Measurements from ENCODE around the gene SNORC. TPM values are rescaled to one million over a fixed set of nuclear protein-coding genes. Genes with fewer than 3 reads are reported as not detected.

SNORC gene
- total RNA-seq, 1 donor from 2014 or later = 0.53 TPM

DNA sequence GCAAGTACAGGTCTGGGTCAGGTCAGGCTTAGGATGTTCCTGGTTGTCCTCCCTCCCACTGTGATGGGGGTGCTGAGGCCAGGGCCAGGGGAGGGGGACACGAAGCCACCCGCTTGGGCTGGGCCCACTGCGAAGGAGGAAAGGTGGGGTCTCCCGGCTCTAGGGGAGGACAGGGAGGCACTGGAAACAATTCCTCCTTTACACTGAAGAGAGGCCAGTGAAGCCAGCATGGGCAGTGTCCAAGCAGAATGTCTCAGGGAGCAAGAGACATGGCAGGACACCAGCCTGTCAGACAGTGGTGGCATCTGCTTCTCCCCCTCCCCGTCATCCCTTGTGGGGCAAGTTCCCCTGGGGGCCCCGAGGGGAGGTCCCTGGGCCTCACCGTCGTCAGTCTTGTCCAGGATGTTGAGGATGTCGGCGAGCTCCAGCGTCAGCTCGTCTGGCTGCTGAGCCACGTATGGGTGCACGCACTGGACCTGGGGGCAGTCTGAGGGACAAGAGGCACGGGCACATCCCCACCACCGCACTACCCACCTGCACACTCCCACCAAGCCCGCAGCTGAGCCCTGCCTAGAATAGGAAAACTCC, 10.8 kb downstream of the SNORC start:
- intact Hi-C loops (cut with DNase I) = no loop called here

DNA sequence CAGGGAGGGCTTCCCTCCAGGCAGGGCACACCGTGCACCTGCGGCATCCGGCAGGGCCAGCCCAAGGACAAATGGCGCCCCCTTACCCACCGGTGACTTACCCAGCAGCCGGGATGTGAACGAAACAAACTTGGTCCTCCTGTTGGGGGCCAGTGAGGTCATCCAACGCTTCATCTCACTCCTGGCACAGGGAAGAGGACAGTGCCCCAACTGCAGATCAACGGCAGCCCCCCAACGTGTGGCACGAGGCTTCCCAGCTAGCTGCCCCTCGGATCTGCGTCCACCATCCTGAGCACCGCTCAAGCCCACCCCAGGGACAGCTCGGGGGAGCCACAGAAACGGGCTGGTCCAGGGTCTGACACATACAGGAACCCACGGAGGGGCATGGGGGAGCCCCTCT, 12.0 kb downstream of the SNORC start:
- ATAC-seq (no peak), DNase-seq (peak; percentile 31)
- Histone ChIP-seq H3K4me3 (no peak overlapping the region), H3K9me3 (no peaks in the 10 kb centered on the region), H3K36me3 (no peaks in the 10 kb centered on the region), H3K4me1 (no peaks in the 10 kb centered on the region), H3K27me3 (ENCODE audit: low read depth) (peaks cover 4% of the 10 kb centered on the region), H3K27ac (no peak overlapping the region)
- TF ChIP-seq, protein P1, sequence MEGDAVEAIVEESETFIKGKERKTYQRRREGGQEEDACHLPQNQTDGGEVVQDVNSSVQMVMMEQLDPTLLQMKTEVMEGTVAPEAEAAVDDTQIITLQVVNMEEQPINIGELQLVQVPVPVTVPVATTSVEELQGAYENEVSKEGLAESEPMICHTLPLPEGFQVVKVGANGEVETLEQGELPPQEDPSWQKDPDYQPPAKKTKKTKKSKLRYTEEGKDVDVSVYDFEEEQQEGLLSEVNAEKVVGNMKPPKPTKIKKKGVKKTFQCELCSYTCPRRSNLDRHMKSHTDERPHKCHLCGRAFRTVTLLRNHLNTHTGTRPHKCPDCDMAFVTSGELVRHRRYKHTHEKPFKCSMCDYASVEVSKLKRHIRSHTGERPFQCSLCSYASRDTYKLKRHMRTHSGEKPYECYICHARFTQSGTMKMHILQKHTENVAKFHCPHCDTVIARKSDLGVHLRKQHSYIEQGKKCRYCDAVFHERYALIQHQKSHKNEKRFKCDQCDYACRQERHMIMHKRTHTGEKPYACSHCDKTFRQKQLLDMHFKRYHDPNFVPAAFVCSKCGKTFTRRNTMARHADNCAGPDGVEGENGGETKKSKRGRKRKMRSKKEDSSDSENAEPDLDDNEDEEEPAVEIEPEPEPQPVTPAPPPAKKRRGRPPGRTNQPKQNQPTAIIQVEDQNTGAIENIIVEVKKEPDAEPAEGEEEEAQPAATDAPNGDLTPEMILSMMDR (IDR thresholded peaks at IDR 0.05) = no peak
- intact Hi-C loops (cut with DNase I) = no loop called here

More for the DNA sequence above, 10.8 kb downstream of the SNORC start:
- ATAC-seq = no peak
- peaks cover 16% of the 10 kb centered on the region for H3K27me3 ChIP-seq (ENCODE audit: low read depth)
- no peaks in the 10 kb centered on the region for H3K36me3 ChIP-seq
- DNase-seq = peak; percentile 32
- TF ChIP-seq, protein P1 (IDR thresholded peaks at IDR 0.05) = no peak
- no peaks in the 10 kb centered on the region for H3K9me3 ChIP-seq
- no peak overlapping the region for H3K27ac ChIP-seq
- peaks cover 4% of the 10 kb centered on the region for H3K4me1 ChIP-seq
- H3K4me3 ChIP-seq = no peak overlapping the region

DNA sequence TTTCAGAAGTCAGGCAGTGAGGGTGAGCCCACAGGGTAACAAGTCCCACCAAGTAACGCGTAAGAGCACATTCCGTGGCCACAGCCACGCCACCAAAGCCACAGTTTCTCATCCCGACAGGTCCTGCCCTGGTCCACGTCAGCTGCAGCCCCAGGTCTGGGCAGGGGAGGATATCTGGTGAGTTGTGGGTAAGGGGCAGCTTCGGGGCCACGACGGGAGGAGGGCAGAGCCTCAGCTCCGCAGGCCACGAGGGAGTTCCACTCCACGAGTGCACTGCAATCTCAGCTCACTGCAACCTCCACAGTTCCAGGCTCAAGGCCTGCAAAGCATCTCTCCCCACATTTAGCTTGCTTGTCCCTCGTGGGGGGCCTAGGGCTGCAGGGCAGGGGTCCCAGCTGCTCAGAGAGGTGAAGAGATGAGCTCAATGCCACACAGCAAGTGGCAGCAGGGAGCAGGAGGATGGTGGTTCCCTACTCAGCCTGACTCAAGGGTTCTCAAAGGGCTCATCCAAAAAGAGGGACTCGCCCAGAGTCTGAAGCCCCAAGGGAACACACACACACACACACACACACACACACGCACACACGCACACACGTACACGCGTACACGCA, 12.5 kb downstream of the SNORC start:
- no peak overlapping the region for H3K27ac ChIP-seq
- H3K9me3 ChIP-seq = no peaks in the 10 kb centered on the region
- H3K4me1 ChIP-seq = no peaks in the 10 kb centered on the region
- H3K27me3 ChIP-seq (ENCODE audit: low read depth) = no peaks in the 10 kb centered on the region
- H3K4me3 ChIP-seq = no peak overlapping the region
- DNase-seq (peak; percentile 24), ATAC-seq (no peak)
- TF ChIP-seq, protein P1 (IDR thresholded peaks at IDR 0.05) = no peak
- intact Hi-C loops (cut with DNase I) = no loop called here
- H3K36me3 ChIP-seq = no peaks in the 10 kb centered on the region

DNA sequence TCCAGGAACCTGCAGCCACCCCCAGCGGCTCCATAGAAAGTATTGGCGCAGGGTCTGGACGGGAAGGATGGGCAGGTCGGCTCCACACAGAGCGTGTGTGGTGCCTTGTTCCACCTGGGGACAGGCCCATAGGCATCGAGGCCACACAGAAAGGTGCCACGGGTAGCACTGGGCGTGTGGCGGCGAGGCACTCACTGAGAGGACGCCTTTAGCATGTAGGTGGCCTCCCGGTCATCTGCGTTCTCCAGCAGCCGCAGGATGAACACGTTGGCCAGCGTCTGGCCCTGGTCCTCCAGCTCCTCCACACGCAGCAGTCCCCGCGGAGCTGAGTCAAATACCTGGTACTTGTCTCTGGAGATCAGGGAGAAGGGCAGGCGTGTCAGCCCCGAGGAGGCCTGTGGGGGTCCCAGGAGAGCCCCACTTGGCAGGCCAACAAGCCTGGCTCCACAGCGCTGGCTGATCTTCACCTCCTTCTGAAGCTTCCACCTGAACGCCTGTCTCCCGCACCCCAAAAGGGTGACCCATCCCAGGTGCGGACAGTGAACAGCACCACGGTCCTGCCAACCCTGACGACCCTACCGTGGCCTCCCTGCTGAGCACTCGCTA, 13.2 kb downstream of the SNORC start:
- Histone ChIP-seq H3K27me3 (ENCODE audit: low read depth) (no peaks in the 10 kb centered on the region), H3K4me1 (no peaks in the 10 kb centered on the region), H3K4me3 (no peak overlapping the region), H3K9me3 (no peaks in the 10 kb centered on the region), H3K36me3 (no peaks in the 10 kb centered on the region), H3K27ac (no peak overlapping the region)
- no peak for ATAC-seq
- peak; percentile 41 for DNase-seq
- TF ChIP-seq, protein P1 (IDR thresholded peaks at IDR 0.05) = no peak
- intact Hi-C loops (cut with DNase I) = no loop called here

DNA sequence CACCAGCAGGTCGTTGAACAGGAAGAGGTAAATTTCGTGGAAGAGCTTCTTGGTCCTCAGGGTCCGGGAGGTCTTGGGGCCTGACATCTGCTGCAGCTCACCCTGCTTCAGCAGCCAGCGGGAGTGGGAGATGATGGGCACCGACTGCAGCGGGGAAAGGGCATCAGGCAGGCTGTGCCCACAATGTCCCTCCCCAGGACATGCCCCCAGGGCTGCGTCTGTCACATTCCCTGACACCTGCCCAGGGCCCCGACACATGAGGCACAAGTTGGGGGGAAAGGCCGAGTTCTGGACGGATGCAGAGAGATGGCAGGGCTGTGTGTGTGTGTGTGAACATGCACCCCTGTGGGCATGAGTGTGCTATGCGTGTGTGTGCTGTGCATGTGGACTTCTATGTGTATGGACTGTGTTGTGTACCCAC, 13.9 kb downstream of the SNORC start:
- H3K4me3 ChIP-seq = no peak overlapping the region
- DNase-seq (no peak), ATAC-seq (no peak)
- H3K27ac ChIP-seq = no peak overlapping the region
- H3K4me1 ChIP-seq = no peaks in the 10 kb centered on the region
- TF ChIP-seq, protein P1 (IDR thresholded peaks at IDR 0.05) = no peak
- no peaks in the 10 kb centered on the region for H3K9me3 ChIP-seq
- intact Hi-C loops (cut with DNase I) = no loop called here
- no peaks in the 10 kb centered on the region for H3K36me3 ChIP-seq
- no peaks in the 10 kb centered on the region for H3K27me3 ChIP-seq (ENCODE audit: low read depth)
